Astrocyte (in vitro differentiated cells and primary cell): ENCODE data around the gene CARS2. TPM values are rescaled to one million over a fixed set of nuclear protein-coding genes. Genes with fewer than 3 reads are reported as not detected.

ENCODE experiments used
- DNase-seq: peaks from one replicate; pipeline ENCODE4 v3.0.0-alpha.2; 2010; ENCODE audit warnings: low read depth
- FAIRE-seq: peaks from 2 replicates; lab custom pipeline; 2011; peaks lifted over from hg19 to GRCh38; lab: Jason Lieb, UNC
- H2AFZ ChIP-seq: 2 replicates; pipeline ENCODE4 v1.6.0; 2012; ENCODE audit warnings: low read depth, low read length, inconsistent platforms
- H3K27ac ChIP-seq: 2 replicates; pipeline ENCODE4 v1.5.1; 2011; ENCODE audit warnings: low read depth, low read length, inconsistent platforms
- H3K27me3 ChIP-seq: 2 replicates; pipeline ENCODE4 v1.6.0; 2011; ENCODE audit warnings: low read length, inconsistent platforms; ENCODE audit not compliant: insufficient read depth
- H3K36me3 ChIP-seq: 2 replicates; pipeline ENCODE4 v1.5.1; 2011; ENCODE audit warnings: low read length, inconsistent platforms; ENCODE audit not compliant: insufficient read depth
- H3K4me1 ChIP-seq: 2 replicates; pipeline ENCODE4 v1.5.1; 2011; ENCODE audit warnings: low read length, inconsistent platforms; ENCODE audit not compliant: insufficient read depth
- H3K4me2 ChIP-seq: 2 replicates; pipeline ENCODE4 v1.6.0; 2012; ENCODE audit warnings: low read length, inconsistent platforms
- H3K4me3 ChIP-seq: 2 replicates; pipeline ENCODE4 v1.5.1; 2011; ENCODE audit warnings: low read depth, mild to moderate bottlenecking, low read length, inconsistent platforms; ENCODE audit not compliant: insufficient read depth
- H3K79me2 ChIP-seq: 2 replicates; pipeline ENCODE4 v1.6.0; 2012; ENCODE audit warnings: mild to moderate bottlenecking, low read length, inconsistent platforms; ENCODE audit not compliant: insufficient read depth
- H3K9ac ChIP-seq: 2 replicates; pipeline ENCODE4 v1.6.0; 2012; ENCODE audit warnings: mild to moderate bottlenecking, low read length, inconsistent platforms
- H3K9me3 ChIP-seq: 2 replicates; pipeline ENCODE4 v1.5.1; 2012; ENCODE audit warnings: low read depth, mild to moderate bottlenecking, low read length, inconsistent platforms; ENCODE audit not compliant: insufficient read depth
- H4K20me1 ChIP-seq: 2 replicates; pipeline ENCODE4 v1.6.0; 2012; ENCODE audit warnings: low read length, inconsistent platforms; ENCODE audit not compliant: insufficient read depth
- H3K27ac Mint-ChIP-seq: one replicate; pipeline ENCODE4 v1.8.0; 2021; ENCODE audit warnings: mild to moderate bottlenecking, mixed read lengths; ENCODE audit not compliant: unreplicated experiment
- H3K27me3 Mint-ChIP-seq: one replicate; pipeline ENCODE4 v1.8.0; 2021; ENCODE audit warnings: low read depth, mixed read lengths; ENCODE audit not compliant: unreplicated experiment
- H3K36me3 Mint-ChIP-seq: one replicate; pipeline ENCODE4 v1.8.0; 2021; ENCODE audit warnings: low read depth, mixed read lengths; ENCODE audit not compliant: unreplicated experiment
- H3K4me1 Mint-ChIP-seq: one replicate; pipeline ENCODE4 v1.8.0; 2021; ENCODE audit warnings: low read depth, mixed read lengths; ENCODE audit not compliant: unreplicated experiment
- H3K4me3 Mint-ChIP-seq: one replicate; pipeline ENCODE4 v1.8.0; 2021; ENCODE audit warnings: mild to moderate bottlenecking, moderate library complexity, mixed read lengths; ENCODE audit not compliant: unreplicated experiment
- H3K9me3 Mint-ChIP-seq: one replicate; pipeline ENCODE4 v1.8.0; 2021; ENCODE audit warnings: mild to moderate bottlenecking, mixed read lengths; ENCODE audit not compliant: unreplicated experiment
- CTCF ChIP-seq: IDR thresholded peaks from 2 replicates; pipeline ENCODE4 v1.5.1; 2011; ENCODE audit warnings: low read depth, mild to moderate bottlenecking, inconsistent platforms, low read length, moderate library complexity; ENCODE audit not compliant: insufficient read depth
- EZH2 ChIP-seq: IDR thresholded peaks from 2 replicates; pipeline ENCODE4 v1.6.1; 2012; ENCODE audit warnings: mild to moderate bottlenecking, low read length, inconsistent platforms; ENCODE audit not compliant: insufficient read depth
- total RNA-seq: library from RNA; stranded (reverse); gene quantifications from 2 replicates; pipeline ENCODE4 v1.2.1, GENCODE V29; 2021

Gene CARS2
- total RNA-seq, 1 donor from 2014 or later: 51.4 TPM

GRCh38 chr13:110644892-110645521 lies 60.9 kb downstream of the CARS2 start:
- no peak overlapping the region for H2AFZ ChIP-seq
- H3K27ac ChIP-seq: no peak overlapping the region
- no peaks in the 10 kb centered on the region for H3K27me3 Mint-ChIP-seq
- peaks cover 4% of the 10 kb centered on the region for H3K36me3 Mint-ChIP-seq
- no peak overlapping the region for H3K9ac ChIP-seq
- H3K4me2 ChIP-seq: peak overlapping the region; percentile 29
- peaks cover 21% of the 10 kb centered on the region for H3K4me1 ChIP-seq
- peak; percentile 48 for DNase-seq
- H3K4me1 Mint-ChIP-seq: peaks cover 28% of the 10 kb centered on the region
- H3K4me3 ChIP-seq: no peak overlapping the region
- no peaks in the 10 kb centered on the region for H3K9me3 ChIP-seq
- H3K36me3 ChIP-seq: peaks cover 8% of the 10 kb centered on the region
- H3K9me3 Mint-ChIP-seq: no peaks in the 10 kb centered on the region
- H3K4me3 Mint-ChIP-seq: no peak overlapping the region
- H3K27ac Mint-ChIP-seq: no peak overlapping the region
- H3K27me3 ChIP-seq: no peaks in the 10 kb centered on the region
- H4K20me1 ChIP-seq: peaks cover 43% of the 10 kb centered on the region
- FAIRE-seq: no peak
- TF ChIP-seq EZH2: no peak
- TF ChIP-seq CTCF: no peak
- peaks cover 2% of the 10 kb centered on the region for H3K79me2 ChIP-seq

- Histone ChIP-seq H3K4me3 (no peak overlapping the region), H3K9me3 (no peaks in the 10 kb centered on the region), H3K27me3 (no peaks in the 10 kb centered on the region), H3K4me2 (no peak overlapping the region), H3K9ac (no peak overlapping the region), H3K4me1 (peaks cover 21% of the 10 kb centered on the region), H4K20me1 (peaks cover 45% of the 10 kb centered on the region), H3K79me2 (peaks cover 2% of the 10 kb centered on the region), H3K27ac (no peak overlapping the region), H2AFZ (no peak overlapping the region), H3K36me3 (peaks cover 8% of the 10 kb centered on the region)
- FAIRE-seq: no peak
- no peak for DNase-seq
- H3K27ac Mint-ChIP-seq: no peak overlapping the region
- no peak overlapping the region for H3K4me3 Mint-ChIP-seq
- H3K9me3 Mint-ChIP-seq: no peaks in the 10 kb centered on the region
- peaks cover 9% of the 10 kb centered on the region for H3K36me3 Mint-ChIP-seq
- no peaks in the 10 kb centered on the region for H3K27me3 Mint-ChIP-seq
- no peak for TF ChIP-seq EZH2
- no peak for TF ChIP-seq CTCF
- peaks cover 28% of the 10 kb centered on the region for H3K4me1 Mint-ChIP-seq
Observed at GRCh38 chr13:110643768-110644421, 62.0 kb downstream of the CARS2 start.

- Histone ChIP-seq H3K4me2 (no peak overlapping the region), H3K27me3 (no peaks in the 10 kb centered on the region), H3K4me3 (no peak overlapping the region), H4K20me1 (peaks cover 45% of the 10 kb centered on the region), H3K4me1 (peaks cover 21% of the 10 kb centered on the region), H3K36me3 (peaks cover 8% of the 10 kb centered on the region), H3K9ac (no peak overlapping the region), H3K27ac (no peak overlapping the region), H3K9me3 (no peaks in the 10 kb centered on the region), H2AFZ (no peak overlapping the region), H3K79me2 (peaks cover 2% of the 10 kb centered on the region)
- H3K9me3 Mint-ChIP-seq: no peaks in the 10 kb centered on the region
- no peak for TF ChIP-seq CTCF
- no peak for TF ChIP-seq EZH2
- H3K27ac Mint-ChIP-seq: no peak overlapping the region
- no peaks in the 10 kb centered on the region for H3K27me3 Mint-ChIP-seq
- peaks cover 11% of the 10 kb centered on the region for H3K36me3 Mint-ChIP-seq
- H3K4me3 Mint-ChIP-seq: no peak overlapping the region
- FAIRE-seq (no peak), DNase-seq (no peak)
- peaks cover 28% of the 10 kb centered on the region for H3K4me1 Mint-ChIP-seq
Observed at GRCh38 chr13:110643324-110643723, 62.6 kb downstream of the CARS2 start.
